HG02798 (cell line): ENCODE data around the gene LRRN4.
"Not testable (repeated sequence)": the region's sequence is repeated elsewhere in the genome, so short reads cannot be mapped to it uniquely, and the experiment has no call there.

ENCODE experiments used
- ATAC-seq: cut with Tn5 transposase; IDR thresholded peaks from one replicate; pipeline ENCODE4 v1.9.1; 2021; ENCODE audit warnings: mild to moderate bottlenecking; ENCODE audit not compliant: unreplicated experiment, poor library complexity

LRRN4 gene

GRCh38 chr20:6034134-6034969 is 19.5 kb downstream of the LRRN4 start:
- ATAC-seq: no peak

GRCh38 chr20:6032907-6033306 is 21.0 kb downstream of the LRRN4 start:
- ATAC-seq: not testable (repeated sequence)

GRCh38 chr20:6030453-6031080 is 23.3 kb downstream of the LRRN4 start:
- ATAC-seq: no peak

- no peak for ATAC-seq
Observed at GRCh38 chr20:6029538-6029937, 24.3 kb downstream of the LRRN4 start.

GRCh38 chr20:6028818-6029217 is 25.0 kb downstream of the LRRN4 start:
- no peak for ATAC-seq

- ATAC-seq: no peak
Observed at GRCh38 chr20:6026051-6026450, 27.8 kb downstream of the LRRN4 start.

GRCh38 chr20:6024768-6025167 is 29.1 kb downstream of the LRRN4 start:
- no peak for ATAC-seq

GRCh38 chr20:6017880-6018279 is 36.0 kb downstream of the LRRN4 start:
- no peak for ATAC-seq

GRCh38 chr20:6017467-6017866 is 36.4 kb downstream of the LRRN4 start:
- ATAC-seq: no peak

GRCh38 chr20:6014957-6015356 is 38.9 kb downstream of the LRRN4 start:
- no peak for ATAC-seq

GRCh38 chr20:6014017-6014416 is 39.8 kb downstream of the LRRN4 start:
- ATAC-seq: no peak

- no peak for ATAC-seq
Observed at GRCh38 chr20:6012179-6012578, 41.7 kb downstream of the LRRN4 start.

GRCh38 chr20:6008254-6008653 is 45.6 kb downstream of the LRRN4 start:
- no peak for ATAC-seq

- no peak for ATAC-seq
Observed at GRCh38 chr20:6007529-6008103, 46.2 kb downstream of the LRRN4 start.

- no peak for ATAC-seq
Observed at GRCh38 chr20:6007094-6007528, 46.7 kb downstream of the LRRN4 start.

GRCh38 chr20:6006603-6006949 is 47.3 kb downstream of the LRRN4 start:
- no peak for ATAC-seq

- no peak for ATAC-seq
Observed at GRCh38 chr20:6000871-6001270, 53.0 kb downstream of the LRRN4 start.

GRCh38 chr20:5999783-6000182 is 54.1 kb downstream of the LRRN4 start:
- no peak for ATAC-seq

- peak; percentile 93 for ATAC-seq
Observed at GRCh38 chr20:5996765-5997164, 57.1 kb downstream of the LRRN4 start.

- no peak for ATAC-seq
Observed at GRCh38 chr20:5991623-5992441, 62.0 kb downstream of the LRRN4 start.

- no peak for ATAC-seq
Observed at GRCh38 chr20:5990946-5991345, 62.9 kb downstream of the LRRN4 start.
